Stimulated activated CD8-positive, alpha-beta memory T cell treated with anti-CD3 and anti-CD28 coated beads, Interleukin-15, amount 100 ng/mL, for 24 hours (primary cell): ENCODE results near the gene RUFY3.

Source experiments
- DNase-seq: peaks from one replicate; pipeline ENCODE4 v3.0.0-alpha.2; 2020; ENCODE audit warnings: low read depth

RUFY3 gene

GRCh38 chr4:70841951-70842350, 120.2 kb downstream of the RUFY3 start:
- no peak for DNase-seq

- DNase-seq = no peak
Observed at GRCh38 chr4:70842761-70843435, 121.1 kb downstream of the RUFY3 start.

GRCh38 chr4:70844180-70844579, 122.4 kb downstream of the RUFY3 start:
- DNase-seq = no peak

- no peak for DNase-seq
Observed at GRCh38 chr4:70849291-70849690, 127.5 kb downstream of the RUFY3 start.

- no peak for DNase-seq
Observed at GRCh38 chr4:70855464-70855863, 133.7 kb downstream of the RUFY3 start.
